ENCODE measurements around the gene YBEY.

Gene YBEY

GRCh38 chr21:46264690-46265144 lies 21.4 kb upstream of the YBEY start:
- no peak for ATAC-seq

DNA sequence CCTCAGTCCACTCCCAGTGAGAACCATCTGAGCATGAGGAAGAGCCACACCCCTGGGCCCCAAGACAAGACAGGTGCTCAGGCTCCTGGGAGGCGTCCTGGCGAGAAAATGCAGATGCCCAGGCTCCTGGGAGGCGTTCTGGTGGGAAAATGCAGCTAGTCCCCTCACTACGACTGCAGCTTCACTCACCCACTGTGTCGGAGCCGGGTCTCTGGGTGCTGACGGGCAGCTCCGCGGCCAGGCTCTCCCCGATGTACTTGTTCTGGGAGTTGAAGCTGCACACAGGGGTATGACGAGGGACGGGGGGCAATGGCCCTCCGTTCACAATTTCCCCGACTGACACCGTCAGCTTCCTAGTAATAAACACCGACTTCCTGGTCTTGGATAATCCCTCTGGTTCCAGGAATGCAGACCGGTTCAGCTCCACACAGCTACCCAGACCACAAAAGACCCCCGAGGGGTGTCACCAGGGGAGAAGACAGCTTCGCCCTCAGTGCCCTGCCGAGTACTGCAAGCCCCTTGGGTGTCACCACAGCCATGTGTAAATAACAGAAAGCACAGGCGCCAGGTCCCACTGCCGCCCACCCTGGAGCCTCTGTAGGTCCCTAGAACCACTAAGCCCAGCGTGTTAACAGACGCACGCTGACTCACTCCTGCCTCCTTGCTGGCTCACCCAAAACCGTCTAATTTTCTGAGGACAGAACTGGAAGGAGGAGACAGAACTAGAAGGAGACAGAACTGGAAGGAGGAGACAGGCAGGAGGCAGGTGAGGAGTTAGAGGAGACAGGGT lies 20.2 kb upstream of the YBEY start:
- no peak for ATAC-seq

GRCh38 chr21:46266946-46267345 lies 19.2 kb upstream of the YBEY start:
- ATAC-seq = no peak

GRCh38 chr21:46268371-46268770 lies 17.8 kb upstream of the YBEY start:
- no peak for ATAC-seq

DNA sequence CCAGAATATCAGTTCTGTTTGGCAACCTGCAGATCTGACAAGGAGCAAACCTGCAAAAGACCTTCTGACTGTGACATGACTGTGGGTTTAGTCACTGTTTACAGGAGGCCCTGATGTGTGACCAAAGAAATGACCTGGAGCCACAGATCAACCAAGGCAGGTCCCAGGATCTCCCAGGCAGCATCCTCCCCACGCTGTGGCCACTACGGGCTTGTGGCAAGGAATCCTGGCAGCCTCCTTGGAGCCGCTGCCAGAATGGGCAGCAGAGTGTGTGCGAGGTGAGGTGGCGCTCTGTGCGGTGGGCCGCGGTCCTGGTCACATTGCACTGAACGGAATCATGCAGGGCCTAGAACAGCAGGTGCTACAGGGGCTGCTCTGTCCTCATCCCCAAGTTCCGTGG lies 16.7 kb upstream of the YBEY start:
- no peak for ATAC-seq

- ATAC-seq = no peak
Observed at GRCh38 chr21:46273341-46273740, 12.8 kb upstream of the YBEY start.

- ATAC-seq = no peak
Observed at GRCh38 chr21:46274797-46275390, 11.2 kb upstream of the YBEY start.

DNA sequence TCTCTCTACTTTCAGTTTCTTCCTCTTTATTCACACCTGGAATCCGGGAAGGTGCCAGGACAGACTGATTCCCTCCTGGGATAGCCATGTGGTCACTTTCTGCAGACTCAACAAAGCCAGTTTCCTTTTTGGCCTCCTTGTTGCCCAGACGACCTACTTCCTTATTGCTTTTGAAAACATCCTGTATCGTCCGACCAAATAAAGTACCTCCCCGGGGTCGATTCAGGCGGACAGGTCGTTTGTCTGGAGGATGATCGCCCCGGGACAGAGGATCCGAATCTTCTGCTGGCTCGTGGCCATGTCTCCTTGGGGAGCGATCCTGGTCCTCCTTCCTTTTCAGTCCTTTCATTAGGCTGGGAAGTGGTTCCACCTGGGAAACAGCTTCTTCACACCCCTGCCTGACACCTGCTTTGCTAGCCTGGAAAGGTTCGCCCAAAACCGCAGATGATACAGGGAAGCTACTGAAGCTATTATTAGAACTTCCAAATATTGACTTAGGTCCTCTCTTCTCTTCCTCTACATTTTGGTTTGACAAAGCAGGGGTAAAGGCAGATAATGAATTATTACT lies 2.0 kb upstream of the YBEY start:
- no peak for ATAC-seq

- ATAC-seq = no peak
Observed at GRCh38 chr21:46284733-46285132, 1.4 kb upstream of the YBEY start.

- ATAC-seq = no peak
Observed at GRCh38 chr21:46285206-46285661, 908 bp upstream of the YBEY start, which contains the start of gene MCM3AP. MCM3AP (minus strand) TSS chr21:46285611; CDS start chr21:46285286, 325 bp downstream.

- ATAC-seq = no peak
Observed at GRCh38 chr21:46286648-46287002, 483 bp downstream of the YBEY start.

- no peak for ATAC-seq
Observed at GRCh38 chr21:46287541-46287940, 1.4 kb downstream of the YBEY start.

DNA sequence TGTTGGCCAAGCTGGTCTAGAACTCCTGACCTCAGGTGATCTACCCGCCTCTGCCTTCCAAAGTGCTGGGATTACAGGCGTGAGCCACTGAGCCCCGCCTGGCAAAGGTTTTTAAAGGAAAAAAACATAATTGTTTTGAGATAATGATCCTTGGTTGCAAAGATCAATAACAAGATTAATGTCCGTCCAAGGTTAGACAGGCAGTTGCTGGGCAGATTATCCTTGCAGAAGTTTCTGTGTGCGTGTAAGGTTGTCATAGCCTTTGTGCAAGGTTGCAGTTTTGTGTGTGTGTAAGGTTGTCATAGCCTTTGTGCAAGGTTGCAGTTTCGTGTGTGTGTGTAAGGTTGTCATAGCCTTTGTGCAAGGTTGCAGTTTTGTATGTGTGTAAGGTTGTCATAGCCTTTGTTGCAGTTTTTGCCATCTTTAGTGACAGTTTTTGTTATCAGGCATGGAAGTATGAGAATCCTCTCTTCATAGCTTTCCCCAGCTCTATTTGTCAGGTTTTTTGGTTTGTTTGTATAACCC lies 3.6 kb downstream of the YBEY start:
- ATAC-seq = no peak

DNA sequence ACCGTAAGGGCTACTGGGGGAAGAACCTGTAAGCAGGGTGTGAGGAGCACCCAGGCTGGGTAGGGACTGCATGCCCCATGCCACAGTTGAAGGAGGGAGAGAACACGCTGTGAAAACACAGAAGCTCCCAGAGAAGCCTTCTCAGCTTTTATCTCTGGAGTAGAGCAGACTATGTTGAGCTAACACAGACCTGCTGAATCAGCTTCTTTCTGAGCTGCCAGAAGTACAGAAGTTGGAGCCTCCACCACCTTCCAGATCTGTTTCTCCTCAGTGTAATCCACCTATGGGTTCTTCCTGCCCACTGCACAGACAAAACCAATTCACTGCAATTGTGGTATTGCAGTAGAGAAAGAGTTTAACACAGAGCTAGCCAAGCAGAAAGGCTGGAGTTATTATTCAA lies 5.4 kb downstream of the YBEY start:
- no peak for ATAC-seq

- ATAC-seq = no peak
Observed at GRCh38 chr21:46294647-46295176, 8.6 kb downstream of the YBEY start.

GRCh38 chr21:46295177-46295770 lies 9.1 kb downstream of the YBEY start:
- ATAC-seq = no peak

GRCh38 chr21:46295996-46296752 lies 10.0 kb downstream of the YBEY start:
- ATAC-seq = peak; percentile 84 to 90

DNA sequence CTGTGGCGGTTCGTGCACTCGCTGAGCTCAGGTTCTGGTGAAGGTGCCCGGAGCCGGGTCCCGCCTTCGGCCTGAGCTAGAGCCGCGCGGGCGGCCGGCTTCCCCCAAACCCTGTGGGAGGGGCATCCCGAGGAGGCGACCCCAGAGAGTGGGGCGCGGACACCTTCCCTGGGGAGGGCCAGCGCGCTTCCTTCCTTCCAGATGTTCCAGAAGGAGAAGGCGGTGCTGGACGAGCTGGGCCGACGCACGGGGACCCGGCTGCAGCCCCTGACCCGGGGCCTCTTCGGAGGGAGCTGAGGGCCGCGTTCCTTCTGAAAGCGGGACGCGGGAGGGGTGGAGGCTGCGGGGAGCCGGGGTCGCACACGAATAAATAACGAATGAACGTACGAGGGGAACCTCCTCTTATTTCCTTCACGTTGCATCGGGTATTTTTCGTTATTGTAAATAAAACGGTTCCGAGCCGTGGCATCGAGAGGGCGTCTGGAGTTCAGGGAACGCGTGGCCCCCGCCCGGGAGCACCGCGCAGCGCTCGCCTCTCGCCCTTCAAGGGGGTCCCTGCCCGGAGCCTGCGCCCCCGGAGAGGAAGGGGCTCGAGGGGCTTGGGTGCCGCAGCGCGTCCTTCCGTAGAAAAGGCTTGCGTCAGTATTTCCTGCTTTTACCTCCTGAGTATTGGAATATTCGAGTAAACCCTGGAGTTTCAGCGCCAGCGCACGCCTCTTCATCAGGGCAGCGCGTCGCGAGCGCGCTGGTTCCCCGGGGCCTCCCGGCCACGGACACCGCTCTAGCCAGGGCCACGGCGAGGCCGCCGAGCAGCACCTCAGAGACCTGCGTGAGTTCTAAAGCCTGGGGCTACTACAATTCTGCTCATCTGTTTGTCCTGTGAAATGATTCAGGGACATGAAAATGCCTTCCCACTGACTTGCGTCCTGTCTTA lies 11.5 kb downstream of the YBEY start:
- ATAC-seq = peak in 1 of 2 donors; percentile 36

- ATAC-seq = no peak
Observed at GRCh38 chr21:46299167-46299566, 13.0 kb downstream of the YBEY start.

GRCh38 chr21:46301759-46302158 lies 15.6 kb downstream of the YBEY start:
- no peak for ATAC-seq

- no peak for ATAC-seq
Observed at GRCh38 chr21:46304437-46304836, 18.3 kb downstream of the YBEY start.
